GM21825 (cell line): ENCODE data around the gene INPP5A.

Experiments used
- ATAC-seq: cut with Tn5 transposase; IDR thresholded peaks from one replicate; pipeline ENCODE4 v1.9.1; 2021; ENCODE audit warnings: mild to moderate bottlenecking, moderate library complexity; ENCODE audit not compliant: unreplicated experiment

Gene INPP5A

GRCh38 chr10:132685921-132686680 lies 148.5 kb downstream of the INPP5A start:
- no peak for ATAC-seq

- ATAC-seq = no peak
Observed at GRCh38 chr10:132687181-132687892, 149.8 kb downstream of the INPP5A start.

GRCh38 chr10:132687893-132688579 lies 150.4 kb downstream of the INPP5A start:
- no peak for ATAC-seq

DNA sequence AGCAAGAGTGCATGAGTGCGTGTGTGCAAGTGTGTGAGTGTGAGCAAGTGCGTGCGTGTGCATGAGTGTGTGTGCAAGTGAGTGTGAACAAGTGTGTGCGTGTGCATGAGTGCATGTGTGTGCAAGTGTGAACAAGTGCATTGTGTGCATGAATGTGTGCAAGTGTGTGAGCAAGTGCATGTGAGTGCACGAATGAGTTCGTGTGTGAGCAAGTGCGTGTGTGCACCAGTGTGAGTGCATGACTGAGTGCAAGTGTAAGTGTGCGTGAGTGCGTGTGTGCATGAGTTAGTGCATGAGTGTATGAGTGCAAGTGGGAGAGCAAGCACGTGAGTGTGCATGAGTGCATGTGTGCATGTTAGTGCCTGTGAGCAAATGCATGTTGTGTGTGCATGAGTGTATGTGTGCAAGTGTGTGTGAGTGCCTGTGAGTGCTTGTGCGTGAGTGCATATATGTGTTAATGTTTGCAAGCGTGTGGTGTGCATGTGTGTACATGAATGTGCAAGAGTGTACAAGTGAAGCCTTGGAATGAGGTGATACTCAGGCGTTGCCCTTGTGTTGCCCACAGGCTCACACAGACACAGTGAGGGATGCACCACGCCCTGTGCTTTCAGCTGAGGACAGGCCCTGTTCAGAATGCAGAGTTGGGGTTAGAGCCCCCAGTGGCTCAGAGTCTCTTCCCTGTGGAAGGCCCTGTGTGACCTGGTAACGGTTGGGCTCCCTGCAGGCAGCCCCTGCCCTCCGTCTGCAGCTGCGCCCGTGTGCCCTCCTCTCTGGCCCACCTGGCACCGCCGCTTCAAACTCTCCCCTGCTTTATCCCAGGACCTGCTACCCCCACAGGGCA lies 151.2 kb downstream of the INPP5A start:
- ATAC-seq = no peak

- ATAC-seq = no peak
Observed at GRCh38 chr10:132689721-132690360, 152.3 kb downstream of the INPP5A start.

GRCh38 chr10:132690401-132690800 lies 152.8 kb downstream of the INPP5A start:
- ATAC-seq = no peak

- no peak for ATAC-seq
Observed at GRCh38 chr10:132690821-132691610, 153.4 kb downstream of the INPP5A start.

- ATAC-seq = no peak
Observed at GRCh38 chr10:132691711-132692153, 154.1 kb downstream of the INPP5A start.

DNA sequence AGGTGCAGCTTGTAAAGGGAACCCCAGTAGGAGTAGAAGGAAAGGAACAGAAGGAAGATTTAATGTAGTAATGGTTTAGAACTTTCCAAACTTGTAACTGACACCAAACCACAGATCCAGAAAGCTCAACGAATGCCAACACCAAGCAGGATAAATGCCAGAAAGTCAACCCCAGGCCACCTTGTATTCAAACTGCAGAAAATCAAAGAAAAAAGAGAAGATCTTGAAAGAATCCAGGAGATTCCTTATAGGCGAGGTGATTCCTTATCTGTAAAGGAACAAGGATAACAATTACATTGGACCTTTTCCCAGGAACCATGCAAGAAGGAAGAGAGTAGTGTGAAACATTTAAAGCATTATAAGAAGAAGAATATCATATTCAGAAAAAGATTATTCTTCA lies 154.7 kb downstream of the INPP5A start:
- ATAC-seq = no peak

DNA sequence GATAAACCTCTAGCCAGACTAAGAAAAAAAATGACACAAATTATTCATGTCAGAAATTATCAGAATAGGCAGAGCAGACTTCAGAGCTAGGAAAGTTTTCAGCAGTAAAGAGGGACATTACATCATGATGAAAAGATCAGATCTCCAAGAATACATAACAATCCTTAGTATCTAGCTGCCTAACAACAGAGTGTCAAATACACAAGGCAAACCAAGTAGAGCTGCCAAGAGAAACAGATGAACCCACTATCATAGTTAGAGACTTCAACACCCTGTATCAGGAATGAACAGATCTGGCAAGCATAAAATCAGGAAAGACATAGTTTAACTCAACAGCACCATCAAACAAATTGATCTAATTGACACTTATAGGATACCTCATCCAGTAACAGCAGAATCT lies 156.1 kb downstream of the INPP5A start:
- ATAC-seq = no peak

- no peak for ATAC-seq
Observed at GRCh38 chr10:132696204-132696603, 158.6 kb downstream of the INPP5A start.

- ATAC-seq = no peak
Observed at GRCh38 chr10:132696728-132697577, 159.4 kb downstream of the INPP5A start.

DNA sequence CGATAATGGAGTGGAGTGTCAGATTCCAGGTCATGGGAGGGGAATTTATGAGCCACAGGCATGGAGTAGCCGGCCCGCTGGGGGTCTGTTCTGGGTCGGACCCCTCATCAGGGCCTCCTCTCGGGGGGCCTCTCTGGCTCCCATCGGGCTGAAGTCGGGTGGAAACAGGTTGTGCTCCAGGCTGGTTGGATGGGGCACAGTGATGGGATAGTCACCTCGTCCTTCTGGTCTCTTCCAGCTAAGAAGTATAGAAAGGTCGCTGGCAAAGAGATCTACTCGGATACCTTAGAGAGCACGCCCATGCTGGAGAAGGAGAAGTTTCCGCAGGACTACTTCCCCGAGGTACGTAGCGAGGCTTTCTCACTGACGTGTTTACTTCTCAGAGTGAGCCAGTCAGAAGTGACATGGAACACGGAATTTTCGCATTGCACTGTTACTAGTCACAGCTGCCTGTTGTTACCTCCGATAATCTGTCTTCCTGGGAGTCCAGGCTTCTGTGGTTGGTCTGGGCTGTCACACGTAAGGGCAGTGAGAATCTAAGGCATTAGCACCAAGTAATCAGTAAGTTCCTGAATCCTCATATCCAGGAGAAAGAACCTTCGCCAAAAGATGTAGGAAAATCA lies 160.1 kb downstream of the INPP5A start:
- no peak for ATAC-seq

- no peak for ATAC-seq
Observed at GRCh38 chr10:132698211-132698751, 160.7 kb downstream of the INPP5A start.

DNA sequence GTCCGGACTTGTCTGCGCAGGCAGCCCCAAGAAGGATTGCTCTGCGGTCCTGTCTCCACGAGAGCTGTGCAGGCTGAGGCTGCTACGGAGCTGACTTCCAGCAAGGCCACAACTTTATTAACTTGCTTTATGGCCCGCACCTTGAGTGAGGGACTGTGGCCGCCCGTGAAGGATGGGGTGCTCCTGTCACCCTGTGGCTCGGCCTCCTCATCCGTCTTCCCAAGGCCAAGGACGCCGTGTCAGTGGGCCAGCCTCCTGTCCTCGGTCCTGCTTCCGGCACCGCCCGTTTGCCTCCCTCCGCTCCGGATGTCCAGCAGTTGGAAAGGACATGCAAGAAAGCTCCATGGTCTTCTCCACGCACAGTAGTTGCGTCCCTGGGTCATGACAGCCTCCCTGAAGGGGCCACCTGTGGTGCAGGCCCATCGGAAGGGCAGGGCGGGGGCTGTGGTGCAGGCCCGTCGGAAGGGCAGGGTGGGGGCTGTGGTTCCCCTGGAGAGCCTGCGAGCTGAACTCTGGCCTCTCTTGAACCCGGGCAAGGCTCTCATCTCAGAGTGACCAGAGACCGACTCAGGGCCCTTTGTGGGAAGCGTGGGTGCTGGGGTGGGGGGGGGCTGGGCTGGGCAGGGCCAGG lies 161.3 kb downstream of the INPP5A start:
- ATAC-seq = no peak

GRCh38 chr10:132699411-132700155 lies 162.0 kb downstream of the INPP5A start:
- no peak for ATAC-seq
